Body of pancreas (tissue), 4 donors: ENCODE measurements around the gene PCGF2.

Source experiments
- CTCF ChIP-seq, 7 experiments: fragments of 450-650 bp in 4 of 7; fragments of 200-600 bp in 3 of 7; sonication (generic) in 3 of 7; IDR thresholded peaks; one replicate each; pipeline ENCODE4 v1.5.1; 2016 to 2019; ENCODE audit warnings: antibody characterized with exemption in 7 of 7
- POLR2A ChIP-seq, 3 donors: fragments of 450-650 bp; IDR thresholded peaks; one replicate each; pipeline ENCODE4 v1.6.1; 2016; ENCODE audit warnings: antibody characterized with exemption in 3 of 3, mild to moderate bottlenecking in 2 of 3

DNA sequence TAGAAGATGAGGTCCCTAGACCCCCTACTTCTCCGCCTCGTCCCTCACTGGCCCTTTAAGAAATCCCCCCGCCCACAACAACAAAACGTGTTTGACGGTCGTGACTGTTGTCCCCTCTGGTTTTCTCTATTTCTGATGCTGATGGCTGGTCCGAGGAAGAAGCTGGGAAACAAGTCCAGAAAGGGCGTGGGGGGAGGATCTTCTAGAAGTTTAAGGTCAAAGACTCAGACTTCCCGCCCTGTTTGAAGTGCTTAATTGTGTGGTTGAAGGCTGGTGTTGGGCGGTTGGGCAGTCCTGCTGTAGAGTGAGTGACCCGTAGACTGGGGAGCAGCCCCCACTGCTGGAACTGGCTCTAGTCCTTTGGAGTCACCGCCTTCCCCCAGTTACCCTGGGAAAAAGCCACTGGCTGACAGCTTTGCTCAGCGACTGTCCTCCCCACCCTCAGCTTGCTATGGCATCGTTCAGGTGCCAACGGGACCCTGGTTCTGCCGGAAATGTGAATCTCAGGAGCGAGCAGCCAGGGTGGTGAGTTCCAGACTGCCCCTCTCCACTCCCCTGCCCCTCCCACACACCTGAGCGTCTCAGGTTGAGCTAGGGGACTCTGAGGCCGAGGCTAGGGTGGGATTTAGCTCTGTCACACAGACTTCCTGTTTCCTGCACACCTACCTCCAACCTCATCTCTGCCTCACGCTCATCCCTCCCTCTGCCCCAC is 41.5 kb downstream of the PCGF2 start:
- TF ChIP-seq CTCF (IDR thresholded peaks at IDR 0.05) (no peak), POLR2A (IDR thresholded peaks at IDR 0.05) (no peak)
